K562 (cell line): ENCODE measurements around the gene MKNK2. TPM values are rescaled to one million over a fixed set of nuclear protein-coding genes. Genes with fewer than 3 reads are reported as not detected.

Experiments used
- BCL6 ChIP-seq: fragments of 250-450 bp; sonication (Bioruptor Pico); IDR thresholded peaks from 2 replicates; pipeline ENCODE4 v1.4.0; 2020
- CBFB ChIP-seq: sonication (generic); formaldehyde crosslinking; IDR thresholded peaks from 2 replicates; pipeline ENCODE4 v1.4.0; 2020; ENCODE audit warnings: mild to moderate bottlenecking, missing genetic modification reagents
- CHD1 ChIP-seq: fragments of 200-600 bp; sonication (generic); IDR thresholded peaks from one replicate; pipeline ENCODE4 v1.6.1; 2012; ENCODE audit warnings: mild to moderate bottlenecking, moderate library complexity, low read length, inconsistent platforms
- CHD2 ChIP-seq: IDR thresholded peaks from 2 replicates; pipeline ENCODE4 v1.6.1; 2011; ENCODE audit warnings: low read depth, low read length
- FOXP1 ChIP-seq: sonication (generic); formaldehyde crosslinking; IDR thresholded peaks from 2 replicates; pipeline ENCODE4 v1.8.0; 2022; ENCODE audit warnings: mild to moderate bottlenecking, missing genetic modification reagents
- HCFC1 ChIP-seq: IDR thresholded peaks from 2 replicates; pipeline ENCODE4 v1.6.1; 2012; ENCODE audit warnings: low read depth, low read length, improper control_type of control experiment
- HDAC6 ChIP-seq: IDR thresholded peaks from 2 replicates; pipeline ENCODE4 v1.6.1; 2012; ENCODE audit warnings: low read depth, mild to moderate bottlenecking, control low read depth, inconsistent platforms, low read length, moderate library complexity
- KLF13 ChIP-seq: fragments of 450-650 bp; IDR thresholded peaks from 2 replicates; pipeline ENCODE4 v1.6.1; 2016; ENCODE audit warnings: missing genetic modification characterization, low read depth, mild to moderate bottlenecking, missing compliant biosample characterization, moderate library complexity, borderline replicate concordance
- MTA2 ChIP-seq: fragments of 450-650 bp; IDR thresholded peaks from 2 replicates; pipeline ENCODE4 v1.6.1; 2016; ENCODE audit warnings: low read depth
- RCOR1 ChIP-seq, 2 experiments: IDR thresholded peaks; 2 replicates each; pipeline ENCODE4 v1.6.1; 2012; ENCODE audit warnings: low read depth in 2 of 2, low read length in 2 of 2, borderline replicate concordance in 1 of 2, improper control_type of control experiment in 1 of 2
- TGIF2 ChIP-seq: sonication (generic); formaldehyde crosslinking; IDR thresholded peaks from 2 replicates; pipeline ENCODE4 v1.8.1; 2022; ENCODE audit warnings: mild to moderate bottlenecking, missing genetic modification reagents, moderate library complexity
- ZNF263 ChIP-seq: sonication (generic); formaldehyde crosslinking; IDR thresholded peaks from 2 replicates; pipeline ENCODE4 v1.8.0; 2022; ENCODE audit warnings: mild to moderate bottlenecking, missing genetic modification reagents, borderline replicate concordance
- ZNF717 ChIP-seq: fragments of 250-450 bp; sonication (Bioruptor Pico); IDR thresholded peaks from 2 replicates; pipeline ENCODE4 v1.5.0; 2021
- ZNF766 ChIP-seq: fragments of 200-800 bp; sonication (Bioruptor generic); conservative IDR thresholded peaks from 2 replicates; pipeline ENCODE4 v1.6.1; 2016; ENCODE audit warnings: missing genetic modification characterization, missing compliant biosample characterization
- ZSCAN32 ChIP-seq: fragments of 450-650 bp; formaldehyde crosslinking; IDR thresholded peaks from 2 replicates; pipeline ENCODE4 v1.4.0; 2020; ENCODE audit warnings: mild to moderate bottlenecking, moderate library complexity
- polyA plus RNA-seq, 8 experiments: library from polyadenylated mRNA; depleted of rRNA in 4 of 8; stranded (reverse) in 5 of 8; unstranded in 3 of 8; fragments of >200 nt; fragmentation: Nextera tagmentation in 2 of 8; fragmentation: Illumina TruSeq in 1 of 8; extraction: Ambion mirVana in 2 of 8; extraction: Trizol in 1 of 8; gene quantifications; 2 replicates each; pipeline versions ENCODE4 v1.2.1 to v1.2.3, GENCODE V29; 2011 to 2014; ENCODE audit warnings: inconsistent platforms in 1 of 8, missing spikeins in 1 of 8
- total RNA-seq, 7 experiments: library from RNA; depleted of rRNA in 6 of 7; stranded (reverse); fragments of >200 nt in 6 of 7; fragmentation: Illumina TruSeq in 2 of 7; extraction: Trizol in 2 of 7; gene quantifications; 2 replicates each; pipeline versions ENCODE4 v1.2.1 to v1.2.3, GENCODE V29; 2011 to 2021; ENCODE audit warnings: low replicate concordance in 1 of 7
- TF ChIP-seq, protein P1 (sequence below): fragments of 450-650 bp; IDR thresholded peaks from 2 replicates; pipeline ENCODE4 v1.6.1; 2017; ENCODE audit warnings: antibody characterized with exemption
- TF ChIP-seq, protein P2 (sequence below): sonication (generic); formaldehyde crosslinking; IDR thresholded peaks from 2 replicates; pipeline ENCODE4 v1.5.0; 2020; ENCODE audit warnings: missing genetic modification reagents
- TF ChIP-seq, protein P3 (sequence below): fragments of 250-450 bp; sonication (Bioruptor Pico); IDR thresholded peaks from 2 replicates; pipeline ENCODE4 v1.4.0; 2020
- TF ChIP-seq, protein P4 (sequence below): fragments of 250-450 bp; sonication (Bioruptor Pico); IDR thresholded peaks from 2 replicates; pipeline ENCODE4 v1.4.0; 2020; ENCODE audit warnings: mild to moderate bottlenecking, moderate library complexity, borderline replicate concordance
- TF ChIP-seq, protein P5 (sequence below): fragments of 250-450 bp; sonication (Bioruptor Pico); IDR thresholded peaks from 2 replicates; pipeline ENCODE4 v1.8.0; 2021; ENCODE audit warnings: moderate library complexity, mild to moderate bottlenecking, inconsistent platforms

MKNK2 gene
- total and polyA plus RNA-seq, 9 of the 15 experiments (the other 6 are each of a cell fraction or from before 2014, with no cell fraction given) = 5.1 to 191 (median 51.9) TPM

DNA sequence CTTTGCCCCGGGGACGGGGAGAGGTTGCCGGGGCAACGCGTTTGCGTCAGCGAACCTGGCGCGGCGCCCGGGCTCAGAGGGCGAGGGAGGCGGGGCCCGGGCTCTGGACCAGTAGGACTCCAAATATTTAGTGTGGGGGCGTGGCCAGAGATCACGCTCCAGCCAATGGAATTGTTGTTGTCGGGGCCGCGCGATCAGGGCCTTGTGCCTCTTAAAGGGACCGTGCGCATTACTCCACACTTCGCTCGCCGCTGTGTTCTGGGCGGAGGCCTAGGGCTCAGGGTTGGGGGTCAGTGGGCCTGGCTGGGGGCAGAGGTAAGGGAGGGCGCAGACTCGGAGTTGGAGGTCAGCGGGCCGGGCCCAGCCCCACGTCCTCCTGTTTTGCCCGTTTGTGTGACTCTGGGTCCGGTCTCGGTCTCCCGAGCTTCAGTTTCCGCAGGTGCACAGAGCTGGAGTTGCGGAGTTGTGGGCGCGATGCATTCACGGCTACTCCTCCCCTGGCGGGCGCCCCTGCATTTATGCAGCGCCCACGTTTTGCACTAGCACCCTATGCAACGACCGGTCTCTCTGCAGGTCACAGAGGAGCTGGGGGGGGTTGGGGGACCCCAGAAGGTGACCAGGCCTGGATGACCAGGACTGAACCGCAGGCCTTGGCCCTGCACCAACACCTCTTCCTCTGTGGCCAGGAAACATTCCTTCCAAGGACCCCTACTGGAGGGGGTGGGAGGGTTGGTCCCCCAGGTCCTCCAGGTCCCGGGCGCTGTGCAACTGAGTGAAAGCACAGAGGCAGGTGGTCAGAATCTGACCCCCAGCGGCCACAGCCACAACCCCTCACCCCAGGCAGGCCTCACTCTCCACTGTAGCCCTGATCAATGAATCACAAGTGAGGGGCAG lies 10.7 kb upstream of the MKNK2 start (continued):
- TF ChIP-seq, protein P1, sequence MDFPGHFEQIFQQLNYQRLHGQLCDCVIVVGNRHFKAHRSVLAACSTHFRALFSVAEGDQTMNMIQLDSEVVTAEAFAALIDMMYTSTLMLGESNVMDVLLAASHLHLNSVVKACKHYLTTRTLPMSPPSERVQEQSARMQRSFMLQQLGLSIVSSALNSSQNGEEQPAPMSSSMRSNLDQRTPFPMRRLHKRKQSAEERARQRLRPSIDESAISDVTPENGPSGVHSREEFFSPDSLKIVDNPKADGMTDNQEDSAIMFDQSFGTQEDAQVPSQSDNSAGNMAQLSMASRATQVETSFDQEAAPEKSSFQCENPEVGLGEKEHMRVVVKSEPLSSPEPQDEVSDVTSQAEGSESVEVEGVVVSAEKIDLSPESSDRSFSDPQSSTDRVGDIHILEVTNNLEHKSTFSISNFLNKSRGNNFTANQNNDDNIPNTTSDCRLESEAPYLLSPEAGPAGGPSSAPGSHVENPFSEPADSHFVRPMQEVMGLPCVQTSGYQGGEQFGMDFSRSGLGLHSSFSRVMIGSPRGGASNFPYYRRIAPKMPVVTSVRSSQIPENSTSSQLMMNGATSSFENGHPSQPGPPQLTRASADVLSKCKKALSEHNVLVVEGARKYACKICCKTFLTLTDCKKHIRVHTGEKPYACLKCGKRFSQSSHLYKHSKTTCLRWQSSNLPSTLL = no peak
- TF ChIP-seq KLF13 (tag) = no peak
- TF ChIP-seq ZNF263 (CRISPR knock-in tag) = peak; percentile 50; the same call in 1 of the 2 replicates
- TF ChIP-seq ZNF766 (CRISPR knock-in tag) = no peak; the same call in 1 of the 2 replicates
- TF ChIP-seq, protein P2, sequence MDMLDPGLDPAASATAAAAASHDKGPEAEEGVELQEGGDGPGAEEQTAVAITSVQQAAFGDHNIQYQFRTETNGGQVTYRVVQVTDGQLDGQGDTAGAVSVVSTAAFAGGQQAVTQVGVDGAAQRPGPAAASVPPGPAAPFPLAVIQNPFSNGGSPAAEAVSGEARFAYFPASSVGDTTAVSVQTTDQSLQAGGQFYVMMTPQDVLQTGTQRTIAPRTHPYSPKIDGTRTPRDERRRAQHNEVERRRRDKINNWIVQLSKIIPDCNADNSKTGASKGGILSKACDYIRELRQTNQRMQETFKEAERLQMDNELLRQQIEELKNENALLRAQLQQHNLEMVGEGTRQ (CRISPR knock-in tag) = no peak
- TF ChIP-seq RCOR1 (IDR thresholded peaks at IDR 0.05; ENCODE audit: borderline replicate concordance in 1 of 2, low read depth in 2 of 2, low read length in 2 of 2) = no peak
- TF ChIP-seq ZSCAN32 (CRISPR knock-in tag) = no peak
- TF ChIP-seq HCFC1 = no peak; the same call in 1 of the 2 replicates
- no peak for TF ChIP-seq ZNF717
- TF ChIP-seq, protein P3, sequence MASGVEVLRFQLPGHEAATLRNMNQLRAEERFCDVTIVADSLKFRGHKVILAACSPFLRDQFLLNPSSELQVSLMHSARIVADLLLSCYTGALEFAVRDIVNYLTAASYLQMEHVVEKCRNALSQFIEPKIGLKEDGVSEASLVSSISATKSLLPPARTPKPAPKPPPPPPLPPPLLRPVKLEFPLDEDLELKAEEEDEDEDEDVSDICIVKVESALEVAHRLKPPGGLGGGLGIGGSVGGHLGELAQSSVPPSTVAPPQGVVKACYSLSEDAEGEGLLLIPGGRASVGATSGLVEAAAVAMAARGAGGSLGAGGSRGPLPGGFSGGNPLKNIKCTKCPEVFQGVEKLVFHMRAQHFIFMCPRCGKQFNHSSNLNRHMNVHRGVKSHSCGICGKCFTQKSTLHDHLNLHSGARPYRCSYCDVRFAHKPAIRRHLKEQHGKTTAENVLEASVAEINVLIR = peak; percentile 68; the same call in 1 of the 2 replicates
- TF ChIP-seq, protein P4, sequence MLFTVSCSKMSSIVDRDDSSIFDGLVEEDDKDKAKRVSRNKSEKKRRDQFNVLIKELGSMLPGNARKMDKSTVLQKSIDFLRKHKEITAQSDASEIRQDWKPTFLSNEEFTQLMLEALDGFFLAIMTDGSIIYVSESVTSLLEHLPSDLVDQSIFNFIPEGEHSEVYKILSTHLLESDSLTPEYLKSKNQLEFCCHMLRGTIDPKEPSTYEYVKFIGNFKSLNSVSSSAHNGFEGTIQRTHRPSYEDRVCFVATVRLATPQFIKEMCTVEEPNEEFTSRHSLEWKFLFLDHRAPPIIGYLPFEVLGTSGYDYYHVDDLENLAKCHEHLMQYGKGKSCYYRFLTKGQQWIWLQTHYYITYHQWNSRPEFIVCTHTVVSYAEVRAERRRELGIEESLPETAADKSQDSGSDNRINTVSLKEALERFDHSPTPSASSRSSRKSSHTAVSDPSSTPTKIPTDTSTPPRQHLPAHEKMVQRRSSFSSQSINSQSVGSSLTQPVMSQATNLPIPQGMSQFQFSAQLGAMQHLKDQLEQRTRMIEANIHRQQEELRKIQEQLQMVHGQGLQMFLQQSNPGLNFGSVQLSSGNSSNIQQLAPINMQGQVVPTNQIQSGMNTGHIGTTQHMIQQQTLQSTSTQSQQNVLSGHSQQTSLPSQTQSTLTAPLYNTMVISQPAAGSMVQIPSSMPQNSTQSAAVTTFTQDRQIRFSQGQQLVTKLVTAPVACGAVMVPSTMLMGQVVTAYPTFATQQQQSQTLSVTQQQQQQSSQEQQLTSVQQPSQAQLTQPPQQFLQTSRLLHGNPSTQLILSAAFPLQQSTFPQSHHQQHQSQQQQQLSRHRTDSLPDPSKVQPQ (CRISPR knock-in tag) = no peak
- TF ChIP-seq TGIF2 = no peak
- TF ChIP-seq, protein P5, sequence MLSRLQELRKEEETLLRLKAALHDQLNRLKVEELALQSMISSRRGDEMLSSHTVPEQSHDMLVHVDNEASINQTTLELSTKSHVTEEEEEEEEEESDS = no peak
- no peak for TF ChIP-seq BCL6
- TF ChIP-seq CHD2 = no peak
- TF ChIP-seq CHD1 = no peak
- TF ChIP-seq MTA2 = no peak
- no peak for TF ChIP-seq HDAC6
- no peak; the same call in 1 of the 2 replicates for TF ChIP-seq CBFB (CRISPR knock-in tag)
- TF ChIP-seq FOXP1 (CRISPR knock-in tag) = no peak
